ENCODE data around the gene ASIC1.

ASIC1 gene

DNA sequence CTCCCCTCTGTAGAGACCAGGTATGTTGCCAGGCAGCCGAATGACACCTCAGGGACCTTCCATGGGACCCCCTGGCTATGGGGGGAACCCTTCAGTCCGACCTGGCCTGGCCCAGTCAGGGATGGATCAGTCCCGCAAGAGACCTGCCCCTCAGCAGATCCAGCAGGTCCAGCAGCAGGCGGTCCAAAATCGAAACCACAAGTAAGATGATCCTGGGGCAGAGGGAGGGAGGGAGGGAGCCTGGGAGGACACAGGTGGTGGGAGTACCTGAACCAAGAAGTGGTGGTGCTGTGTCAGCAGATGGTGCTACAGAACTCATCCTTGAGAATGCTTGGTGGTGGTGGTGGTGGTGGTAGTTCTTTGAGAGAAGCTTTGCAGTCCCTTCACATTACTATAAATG, 28.8 kb downstream of the ASIC1 start:
- no peak for ATAC-seq (replicated peaks)
- H3K9me3 Mint-ChIP-seq, result no peaks in the 10 kb centered on the region
- H3K36me3 Mint-ChIP-seq (ENCODE audit: insufficient read depth), result peaks cover 31% of the 10 kb centered on the region
- no peaks in the 10 kb centered on the region for H3K27me3 Mint-ChIP-seq
- no peak for DNase-seq
- peak overlapping the region; percentile 89 to 92 for H3K4me3 Mint-ChIP-seq
- peaks cover 17 to 37% of the 10 kb centered on the region in 2 donors for H3K4me1 Mint-ChIP-seq (ENCODE audit: low read depth in 2 of 2)
- H3K27ac Mint-ChIP-seq, result peak overlapping the region in 1 of 2 donors; percentile 97

DNA sequence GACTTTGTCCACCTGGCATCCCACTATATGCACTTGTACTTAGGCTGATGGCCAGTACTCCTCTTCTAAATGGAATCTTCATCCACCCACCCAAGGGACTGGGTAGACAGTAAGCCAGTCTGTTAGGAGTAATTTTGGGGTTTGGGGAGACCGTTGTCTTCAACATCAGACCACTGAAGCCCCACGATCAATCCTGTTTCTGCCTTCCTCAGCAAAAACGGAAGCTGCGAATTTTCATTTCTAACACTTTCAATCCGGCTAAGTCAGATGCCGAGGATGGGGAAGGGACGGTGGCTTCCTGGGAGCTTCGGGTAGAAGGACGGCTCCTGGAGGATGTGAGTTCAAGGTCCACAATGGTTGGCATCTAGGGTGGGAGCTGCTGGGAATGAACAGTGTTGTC, 29.8 kb downstream of the ASIC1 start:
- Mint-ChIP-seq H3K27ac (no peak overlapping the region), H3K36me3 (ENCODE audit: insufficient read depth) (peaks cover 37% of the 10 kb centered on the region), H3K4me3 (no peak overlapping the region)

DNA sequence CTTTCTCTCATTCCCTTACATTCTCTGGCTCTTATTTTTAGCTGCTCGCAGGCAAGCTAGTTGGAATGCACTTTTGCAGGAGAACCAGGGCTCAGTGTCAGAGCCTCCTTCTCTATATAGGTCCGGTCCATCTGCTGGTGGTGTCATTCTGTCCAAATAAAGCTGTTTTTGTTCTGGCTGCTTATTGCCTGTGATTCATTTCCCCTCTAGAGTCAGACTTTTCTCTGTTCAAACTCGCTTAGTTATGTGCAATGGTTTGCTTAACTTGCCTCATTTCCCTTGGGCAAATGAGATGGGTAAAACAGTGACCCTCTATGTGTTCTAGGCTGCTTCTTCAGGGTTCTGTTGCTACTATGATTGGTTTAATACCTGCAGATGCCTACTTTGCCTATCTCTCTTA, 30.6 kb downstream of the ASIC1 start:
- Mint-ChIP-seq H3K4me1 (ENCODE audit: low read depth in 2 of 2) (peaks cover 17 to 37% of the 10 kb centered on the region in 2 donors), H3K27me3 (no peaks in the 10 kb centered on the region), H3K36me3 (ENCODE audit: insufficient read depth) (peaks cover 46% of the 10 kb centered on the region), H3K9me3 (no peaks in the 10 kb centered on the region), H3K27ac (no peak overlapping the region), H3K4me3 (no peak overlapping the region)
- ATAC-seq (replicated peaks) (no peak), DNase-seq (no peak)

More for the DNA sequence above, 29.8 kb downstream of the ASIC1 start:
- Mint-ChIP-seq H3K9me3 (no peaks in the 10 kb centered on the region), H3K27me3 (no peaks in the 10 kb centered on the region), H3K4me1 (ENCODE audit: low read depth in 2 of 2) (peaks cover 17 to 37% of the 10 kb centered on the region in 2 donors)
- DNase-seq, result no peak
- ATAC-seq (replicated peaks), result no peak

DNA sequence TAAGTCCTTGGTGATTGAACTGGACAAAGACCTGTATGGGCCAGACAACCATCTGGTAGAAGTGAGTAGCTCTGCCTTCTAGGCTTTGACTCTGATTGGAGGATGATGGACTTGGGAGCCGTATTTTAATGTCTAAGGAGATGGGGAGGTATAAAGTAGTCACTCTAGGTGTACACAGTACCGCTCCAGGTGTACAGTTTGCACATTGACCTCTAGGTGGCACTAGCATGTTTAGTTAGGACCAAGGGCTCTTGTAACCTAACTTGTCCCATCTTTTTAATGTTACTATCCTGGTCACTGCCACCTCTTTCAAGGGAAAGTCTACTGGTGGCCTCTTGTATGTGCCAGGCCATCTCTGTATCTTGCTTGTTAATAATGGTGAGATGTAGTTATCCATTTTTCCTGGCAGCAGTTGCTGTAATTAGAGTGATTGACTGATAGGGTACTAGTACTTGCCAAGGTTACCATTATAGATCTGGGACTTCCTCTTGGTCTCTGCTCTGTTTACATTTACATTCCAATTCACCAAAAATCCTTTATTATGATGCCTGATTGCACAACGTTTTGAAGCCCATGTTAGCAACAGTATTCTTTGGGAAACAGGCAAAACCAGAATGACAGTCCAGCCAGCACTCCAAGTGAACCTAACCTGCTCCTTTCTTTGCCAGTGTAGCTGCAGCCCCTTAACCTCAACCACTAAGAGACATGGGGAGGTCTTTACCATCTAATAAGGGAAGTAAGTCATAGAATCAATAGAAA, 31.4 kb downstream of the ASIC1 start:
- Mint-ChIP-seq H3K27ac (no peak overlapping the region), H3K36me3 (ENCODE audit: insufficient read depth) (peaks cover 52% of the 10 kb centered on the region), H3K4me3 (no peak overlapping the region)

DNA sequence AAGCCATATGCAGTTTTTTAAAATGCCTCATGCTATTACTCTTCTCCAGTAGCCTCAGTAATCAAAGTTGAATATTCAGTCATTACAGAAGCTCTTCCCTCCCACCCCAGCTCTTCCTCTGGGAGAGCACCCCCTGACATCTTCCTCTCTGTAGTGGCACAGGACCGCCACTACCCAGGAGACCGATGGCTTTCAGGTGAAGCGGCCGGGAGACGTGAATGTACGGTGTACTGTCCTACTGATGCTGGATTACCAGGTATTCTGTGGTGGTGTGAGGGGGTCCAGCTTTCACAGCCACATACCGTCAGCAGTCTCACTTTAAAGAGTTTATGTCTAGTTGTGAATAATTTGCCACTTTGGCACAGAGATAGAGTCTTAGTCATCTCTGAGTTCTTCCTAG, 32.3 kb downstream of the ASIC1 start:
- Mint-ChIP-seq H3K4me3 (no peak overlapping the region), H3K4me1 (ENCODE audit: low read depth in 2 of 2) (peaks cover 12 to 30% of the 10 kb centered on the region in 2 donors), H3K27ac (no peak overlapping the region), H3K36me3 (ENCODE audit: insufficient read depth) (peaks cover 59% of the 10 kb centered on the region), H3K9me3 (no peaks in the 10 kb centered on the region), H3K27me3 (no peaks in the 10 kb centered on the region)
- DNase-seq (no peak), ATAC-seq (replicated peaks) (no peak)

More for the DNA sequence above, 31.4 kb downstream of the ASIC1 start:
- ATAC-seq (replicated peaks) (peak; percentile 26), DNase-seq (peak; percentile 41 to 50 (median 41))
- Mint-ChIP-seq H3K9me3 (no peaks in the 10 kb centered on the region), H3K27me3 (no peaks in the 10 kb centered on the region), H3K4me1 (ENCODE audit: low read depth in 2 of 2) (peaks cover 12 to 32% of the 10 kb centered on the region in 2 donors)

DNA sequence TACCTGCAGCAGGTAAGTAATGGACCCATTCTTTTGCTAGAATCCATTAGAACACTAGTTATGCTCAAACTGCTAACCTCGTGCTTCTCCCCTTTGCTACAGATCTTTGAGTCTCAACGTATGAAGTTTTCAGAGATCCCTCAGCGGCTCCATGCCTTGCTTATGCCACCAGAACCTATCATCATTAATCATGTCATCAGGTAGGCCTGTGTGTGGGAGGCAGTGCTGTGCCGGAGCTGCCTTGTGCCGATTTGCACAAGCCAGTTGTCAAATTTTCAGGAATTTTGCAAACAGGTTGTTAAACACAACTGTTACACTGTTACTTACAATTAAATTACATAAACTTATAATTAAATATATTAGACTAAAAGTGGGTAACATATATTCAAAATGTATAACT, 33.0 kb downstream of the ASIC1 start:
- Mint-ChIP-seq H3K27ac (no peak overlapping the region), H3K36me3 (ENCODE audit: insufficient read depth) (peaks cover 65% of the 10 kb centered on the region), H3K27me3 (no peaks in the 10 kb centered on the region), H3K4me1 (ENCODE audit: low read depth in 2 of 2) (peaks cover 12 to 26% of the 10 kb centered on the region in 2 donors), H3K9me3 (no peaks in the 10 kb centered on the region), H3K4me3 (no peak overlapping the region)
- no peak for ATAC-seq (replicated peaks)
- no peak for DNase-seq

DNA sequence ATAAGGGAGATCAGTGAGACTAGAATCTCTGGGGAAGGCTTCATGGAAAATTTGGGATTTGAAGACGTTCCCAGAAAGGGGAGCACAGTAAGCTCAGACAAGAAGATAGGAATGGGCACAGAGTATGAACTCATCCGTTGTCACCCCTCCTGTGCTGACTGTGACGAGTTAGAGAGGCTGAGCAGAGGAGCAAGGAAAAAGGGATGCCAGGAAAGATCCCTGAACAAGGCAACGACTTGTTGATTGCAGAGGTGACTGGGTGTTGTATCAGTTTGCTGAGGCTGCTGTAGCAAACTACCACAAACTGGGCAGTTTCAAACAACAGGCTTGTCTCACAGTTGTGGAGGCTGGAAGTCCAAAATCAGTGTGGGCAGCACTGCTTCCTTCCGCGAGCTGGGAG, 40.6 kb downstream of the ASIC1 start:
- no peak overlapping the region for H3K4me3 Mint-ChIP-seq
- H3K9me3 Mint-ChIP-seq, result no peaks in the 10 kb centered on the region
- ATAC-seq (replicated peaks) (no peak), DNase-seq (no peak)
- no peaks in the 10 kb centered on the region for H3K27me3 Mint-ChIP-seq
- peaks cover 72% of the 10 kb centered on the region for H3K36me3 Mint-ChIP-seq (ENCODE audit: insufficient read depth)
- H3K4me1 Mint-ChIP-seq (ENCODE audit: low read depth in 2 of 2), result no peaks in the 10 kb centered on the region
- peak overlapping the region in 1 of 2 donors; percentile 81 for H3K27ac Mint-ChIP-seq

DNA sequence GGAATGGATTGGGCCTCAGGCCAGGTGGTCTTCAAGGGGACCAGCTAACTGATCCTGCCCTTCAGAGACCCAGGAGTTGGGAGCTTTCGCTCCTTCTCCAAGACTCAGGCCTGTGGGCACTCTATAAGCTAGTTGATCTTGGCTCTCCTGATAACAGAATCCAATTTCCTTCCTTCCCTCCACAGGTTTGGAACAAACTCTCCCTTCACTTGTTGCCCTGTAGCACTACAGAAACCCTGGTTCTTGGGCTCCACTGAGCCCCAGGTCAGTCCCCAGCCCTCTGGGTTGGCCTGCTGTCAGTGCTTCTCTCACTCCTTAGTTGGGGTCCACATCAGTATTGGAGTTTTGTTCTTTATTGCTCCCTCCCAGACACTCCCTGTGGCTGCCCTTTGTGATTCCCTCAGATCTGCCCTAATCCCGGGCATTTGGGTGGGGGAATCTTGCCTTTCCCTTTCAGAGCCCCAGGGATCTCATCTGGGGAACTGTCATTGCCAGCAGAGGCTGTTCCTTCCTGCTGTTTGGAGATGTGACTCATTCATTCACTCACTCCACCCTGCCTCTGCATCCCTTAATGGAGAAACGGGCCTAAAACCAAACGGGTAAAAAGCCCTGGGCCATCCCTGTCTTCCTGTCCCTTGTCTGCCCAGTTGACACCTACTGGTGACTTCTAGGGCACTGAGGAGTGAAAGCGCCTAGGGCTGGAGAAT, 42.1 kb downstream of the ASIC1 start:
- H3K27ac Mint-ChIP-seq, result peak overlapping the region in 1 of 2 donors; percentile 31
- H3K36me3 Mint-ChIP-seq (ENCODE audit: insufficient read depth), result peaks cover 61% of the 10 kb centered on the region
- DNase-seq, result no peak
- no peaks in the 10 kb centered on the region for H3K27me3 Mint-ChIP-seq
- no peak for ATAC-seq (replicated peaks)
- no peaks in the 10 kb centered on the region for H3K9me3 Mint-ChIP-seq
- H3K4me3 Mint-ChIP-seq, result no peak overlapping the region
- H3K4me1 Mint-ChIP-seq (ENCODE audit: low read depth in 2 of 2), result no peaks in the 10 kb centered on the region

DNA sequence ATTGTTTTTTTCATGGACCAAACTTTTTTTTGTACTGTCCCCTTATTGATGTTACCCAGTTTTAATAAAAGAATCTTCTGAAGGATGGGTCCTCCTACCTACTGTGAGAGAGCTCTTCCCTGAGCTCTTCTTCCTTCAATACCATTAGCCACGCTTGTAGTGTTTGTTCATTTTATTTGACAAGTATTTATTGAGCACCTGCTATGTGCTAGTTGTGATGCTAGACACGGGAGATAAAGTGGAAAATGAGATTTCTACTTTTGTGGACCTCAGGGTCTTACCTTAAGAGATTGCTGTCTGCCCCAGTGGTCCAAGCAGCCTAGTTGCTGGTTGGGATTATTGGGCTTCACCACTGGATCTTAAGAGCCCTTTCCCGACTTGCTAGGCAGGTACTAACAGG, 43.2 kb downstream of the ASIC1 start:
- H3K36me3 Mint-ChIP-seq (ENCODE audit: insufficient read depth), result peaks cover 50% of the 10 kb centered on the region

DNA sequence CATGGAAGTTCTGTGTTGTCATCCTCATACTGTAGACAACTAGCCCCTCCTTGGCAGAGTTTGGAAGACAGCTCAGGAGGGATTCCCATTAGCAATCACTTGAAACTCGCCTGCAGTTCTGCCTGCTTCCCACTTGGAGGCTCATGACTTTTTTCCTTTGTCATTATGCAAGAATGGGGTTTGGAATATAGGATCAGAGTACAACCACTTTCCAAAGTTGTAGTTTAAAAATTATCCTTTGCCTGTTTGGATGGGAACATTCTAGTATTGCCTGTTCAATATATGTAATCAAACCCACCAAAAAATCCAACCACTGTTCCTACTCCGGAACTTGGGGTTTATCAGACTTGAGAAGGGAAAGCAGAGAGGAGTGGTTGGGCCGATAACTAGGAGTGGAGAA, 44.3 kb downstream of the ASIC1 start:
- no peaks in the 10 kb centered on the region for H3K27me3 Mint-ChIP-seq
- no peaks in the 10 kb centered on the region for H3K4me1 Mint-ChIP-seq (ENCODE audit: low read depth in 2 of 2)
- DNase-seq (no peak), ATAC-seq (replicated peaks) (no peak)
- H3K36me3 Mint-ChIP-seq (ENCODE audit: insufficient read depth), result peaks cover 41% of the 10 kb centered on the region
- no peak overlapping the region for H3K27ac Mint-ChIP-seq
- no peaks in the 10 kb centered on the region for H3K9me3 Mint-ChIP-seq
- H3K4me3 Mint-ChIP-seq, result no peak overlapping the region

More for the DNA sequence above, 43.2 kb downstream of the ASIC1 start:
- H3K4me3 Mint-ChIP-seq, result no peak overlapping the region
- ATAC-seq (replicated peaks) (no peak), DNase-seq (no peak)
- no peaks in the 10 kb centered on the region for H3K9me3 Mint-ChIP-seq
- no peaks in the 10 kb centered on the region for H3K4me1 Mint-ChIP-seq (ENCODE audit: low read depth in 2 of 2)
- H3K27ac Mint-ChIP-seq, result peak overlapping the region in 1 of 2 donors; percentile 31
- H3K27me3 Mint-ChIP-seq, result no peaks in the 10 kb centered on the region

DNA sequence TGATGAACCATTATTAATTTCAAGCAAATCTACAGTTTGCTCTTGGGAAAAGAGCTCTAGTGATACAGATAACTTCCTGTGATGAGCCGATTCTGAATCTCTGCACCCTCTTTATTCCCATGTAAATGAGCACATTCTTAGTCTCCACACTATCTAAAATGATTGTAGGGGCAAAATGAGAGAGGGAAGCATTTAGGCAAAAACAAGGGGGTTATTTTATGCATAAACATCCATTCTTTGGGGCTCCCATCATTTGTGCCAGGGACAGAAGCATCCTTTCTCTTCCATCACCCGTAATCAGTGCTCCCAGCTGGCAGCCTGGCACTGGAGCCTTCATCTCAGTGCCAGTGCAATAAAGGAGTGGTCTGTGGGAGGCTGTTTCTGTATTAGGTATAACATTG, 44.7 kb downstream of the ASIC1 start:
- Mint-ChIP-seq H3K27ac (no peak overlapping the region), H3K9me3 (no peaks in the 10 kb centered on the region), H3K4me3 (no peak overlapping the region), H3K27me3 (no peaks in the 10 kb centered on the region), H3K36me3 (ENCODE audit: insufficient read depth) (peaks cover 37% of the 10 kb centered on the region), H3K4me1 (ENCODE audit: low read depth in 2 of 2) (no peaks in the 10 kb centered on the region)
- ATAC-seq (replicated peaks) (no peak), DNase-seq (no peak)

DNA sequence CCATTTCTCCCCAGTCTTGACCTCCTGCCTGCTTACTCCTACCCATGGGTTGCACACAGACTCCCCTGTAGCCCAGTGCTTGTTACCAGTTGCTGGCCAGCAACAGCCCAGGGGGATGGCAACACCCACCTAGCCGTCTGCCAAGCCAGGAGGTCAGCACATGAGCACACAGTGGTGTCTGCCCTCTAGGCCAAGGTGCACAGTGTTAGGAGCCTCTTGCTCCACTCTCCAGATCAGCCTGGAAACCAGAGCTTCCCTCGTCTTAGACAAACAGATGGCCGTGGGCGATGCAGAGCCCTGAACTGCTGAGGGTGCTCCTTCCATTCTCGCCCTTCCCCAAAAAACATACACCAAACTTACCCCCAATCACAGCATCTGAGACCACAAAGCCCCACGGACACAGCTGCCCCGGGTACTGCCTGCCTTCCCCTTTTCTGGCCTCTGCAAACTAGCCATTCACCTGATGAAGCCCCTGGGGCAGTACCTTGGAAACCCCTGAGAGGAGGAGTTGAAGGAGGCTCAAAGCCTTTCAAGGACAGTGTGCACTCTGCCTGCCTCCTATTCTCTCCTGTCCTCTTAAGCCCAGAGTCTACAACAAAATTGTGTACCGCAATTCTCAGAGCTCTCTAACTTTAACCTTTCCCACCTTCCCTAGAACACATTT, 45.4 kb downstream of the ASIC1 start:
- Mint-ChIP-seq H3K27me3 (no peaks in the 10 kb centered on the region), H3K9me3 (no peaks in the 10 kb centered on the region), H3K27ac (peak overlapping the region in 1 of 2 donors; percentile 77), H3K4me3 (no peak overlapping the region), H3K4me1 (ENCODE audit: low read depth in 2 of 2) (no peaks in the 10 kb centered on the region), H3K36me3 (ENCODE audit: insufficient read depth) (peaks cover 30% of the 10 kb centered on the region)
- DNase-seq (no peak), ATAC-seq (replicated peaks) (no peak)

DNA sequence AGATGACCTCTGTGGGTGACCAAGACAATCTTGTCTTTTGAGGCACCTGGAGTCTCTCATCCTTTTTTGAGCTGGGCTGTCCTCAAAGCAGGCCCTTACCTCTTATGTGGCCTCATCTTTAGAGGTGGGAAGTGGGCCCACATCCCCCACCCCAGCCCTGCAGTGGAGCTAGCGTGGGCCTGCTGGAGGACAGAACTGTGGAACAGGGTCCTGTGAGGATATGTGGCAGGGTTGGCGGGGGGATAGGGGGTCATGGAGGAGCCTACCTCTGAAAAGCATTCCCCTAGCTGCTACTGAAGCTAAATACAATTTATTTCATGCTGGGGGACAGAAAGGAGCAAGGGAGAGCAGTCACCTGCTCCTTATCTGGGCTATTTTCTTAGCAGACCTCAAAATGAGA, 46.0 kb downstream of the ASIC1 start:
- DNase-seq (no peak), ATAC-seq (replicated peaks) (no peak)
- Mint-ChIP-seq H3K4me3 (no peak overlapping the region), H3K4me1 (ENCODE audit: low read depth in 2 of 2) (no peaks in the 10 kb centered on the region), H3K36me3 (ENCODE audit: insufficient read depth) (peaks cover 24% of the 10 kb centered on the region), H3K27ac (peak overlapping the region in 1 of 2 donors; percentile 77), H3K9me3 (no peaks in the 10 kb centered on the region), H3K27me3 (no peaks in the 10 kb centered on the region)
